Measurements from ENCODE around the gene EML2. TPM values are rescaled to one million over a fixed set of nuclear protein-coding genes. Genes with fewer than 3 reads are reported as not detected.
A peak's percentile ranks its signal among the peaks of the same experiment; 100 is the strongest.

The EML2 gene
- total RNA-seq, 2 experiments from 2014 or later, result 121 to 134 TPM

- DNase-seq, result peak; percentile 89
- peak; percentile 39 for ATAC-seq
- Mint-ChIP-seq H3K27me3 (peaks cover 18% of the 10 kb centered on the region), H3K4me3 (peak overlapping the region; percentile 18), H3K9me3 (ENCODE audit: low read depth) (no peaks in the 10 kb centered on the region), H3K27ac (no peak overlapping the region), H3K36me3 (ENCODE audit: low read depth) (no peaks in the 10 kb centered on the region), H3K4me1 (peaks cover 24% of the 10 kb centered on the region)
- ChIA-PET POLR2A (interaction anchor here (1.2 kb wide), 1 partner anchor 29 kb away, joined by 3 read pairs; no protein-coding TSS in a partner anchor), CTCF (interaction anchor here (0.7 to 2.3 kb wide), 5 partner anchors 9 to 29 kb away, joined by 3 to 12 read pairs (median 5); partner anchors contain the start of genes QPCTL and SNRPD2)
- intact Hi-C loops (cut with DNase I, micrococcal nuclease), result no loop called here
Observed at GRCh38 chr19:45670670-45671453, 31.7 kb upstream of the EML2 start.

GRCh38 chr19:45668342-45668871, 29.2 kb upstream of the EML2 start:
- H3K9me3 Mint-ChIP-seq (ENCODE audit: low read depth), result no peaks in the 10 kb centered on the region
- H3K27me3 Mint-ChIP-seq, result peaks cover 22% of the 10 kb centered on the region
- no peaks in the 10 kb centered on the region for H3K36me3 Mint-ChIP-seq (ENCODE audit: low read depth)
- intact Hi-C loops (cut with DNase I, micrococcal nuclease), result loop anchor here in 1 of 2 experiments (1.0 kb wide), 3 partner anchors 9 to 84 kb away; partner anchors contain the start of genes OPA3 and QPCTL
- peaks cover 24% of the 10 kb centered on the region for H3K4me1 Mint-ChIP-seq
- ChIA-PET CTCF (interaction anchor here (0.6 to 2.7 kb wide), 2 partner anchors 12 to 102 kb away, joined by 3 to 11 read pairs; no protein-coding TSS in a partner anchor), POLR2A (interaction anchor here (1.2 to 1.3 kb wide), 2 partner anchors 9 to 22 kb away, joined by 3 to 4 read pairs; no protein-coding TSS in a partner anchor)
- no peak for ATAC-seq
- DNase-seq, result peak; percentile 61
- peak overlapping the region; percentile 81 for H3K27ac Mint-ChIP-seq
- H3K4me3 Mint-ChIP-seq, result peak overlapping the region; percentile 77

GRCh38 chr19:45667620-45668341, 28.6 kb upstream of the EML2 start, which contains the start of gene GIPR:
GIPR (plus strand) TSS chr19:45668221; CDS start chr19:45669521, 1,300 bp downstream.
- no peaks in the 10 kb centered on the region for H3K9me3 Mint-ChIP-seq (ENCODE audit: low read depth)

DNA sequence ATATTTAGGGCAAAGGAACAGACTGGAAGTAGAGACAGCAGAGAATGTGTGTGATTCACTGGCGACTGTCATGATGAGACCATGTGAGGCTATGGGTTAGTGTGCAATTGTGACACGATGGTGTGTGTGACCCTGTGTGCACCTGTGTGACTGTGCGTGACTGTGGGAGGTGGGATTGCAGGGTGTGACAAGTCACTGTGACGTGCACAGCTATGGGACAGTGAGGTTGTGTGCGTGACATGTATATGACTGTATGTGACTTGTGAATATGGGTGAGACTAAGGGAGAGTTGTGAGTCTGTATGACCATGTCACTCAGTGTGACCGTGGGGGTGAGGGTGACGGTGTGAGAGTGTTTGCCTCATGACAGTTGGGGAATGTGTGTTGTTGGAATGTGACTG, 25.4 kb upstream of the EML2 start:
- H3K9me3 Mint-ChIP-seq (ENCODE audit: low read depth), result no peaks in the 10 kb centered on the region
- DNase-seq (no peak), ATAC-seq (no peak)
- ChIA-PET CTCF (no interaction called here), POLR2A (no interaction called here)
- H3K4me3 Mint-ChIP-seq, result no peak overlapping the region
- peaks cover 13% of the 10 kb centered on the region for H3K27me3 Mint-ChIP-seq
- intact Hi-C loops (cut with DNase I, micrococcal nuclease), result no loop called here
- peaks cover 21% of the 10 kb centered on the region for H3K4me1 Mint-ChIP-seq
- no peaks in the 10 kb centered on the region for H3K36me3 Mint-ChIP-seq (ENCODE audit: low read depth)
- H3K27ac Mint-ChIP-seq, result peak overlapping the region; percentile 6

More at GRCh38 chr19:45667620-45668341, 28.6 kb upstream of the EML2 start, which contains the start of gene GIPR:
- intact Hi-C loops (cut with DNase I, micrococcal nuclease), result loop anchor here in 1 of 2 experiments (1.0 kb wide), 6 partner anchors 10 to 83 kb away; partner anchors contain the start of genes OPA3 and QPCTL
- ATAC-seq (peak; percentile 95), DNase-seq (peak; percentile 88)
- peak within 1 kb of the TSS; percentile 81 for H3K27ac Mint-ChIP-seq
- H3K4me3 Mint-ChIP-seq, result peak within 1 kb of the TSS; percentile 77
- ChIA-PET CTCF (interaction anchor here (0.7 to 2.7 kb wide), 2 partner anchors 13 to 149 kb away, joined by 5 to 11 read pairs; no protein-coding TSS in a partner anchor), POLR2A (no interaction called here)
- peaks cover 24% of the 10 kb centered on the region for H3K4me1 Mint-ChIP-seq
- peaks cover 22% of the 10 kb centered on the region for H3K27me3 Mint-ChIP-seq
- H3K36me3 Mint-ChIP-seq (ENCODE audit: low read depth), result no peaks in the 10 kb centered on the region

- H3K27me3 Mint-ChIP-seq, result peaks cover 15% of the 10 kb centered on the region
- H3K36me3 Mint-ChIP-seq (ENCODE audit: low read depth), result no peaks in the 10 kb centered on the region
- no peak for ATAC-seq
- no peaks in the 10 kb centered on the region for H3K9me3 Mint-ChIP-seq (ENCODE audit: low read depth)
- ChIA-PET CTCF (interaction anchor here (1.1 kb wide), 1 partner anchor 179 kb away, joined by 3 read pairs; no protein-coding TSS in a partner anchor), POLR2A (no interaction called here)
- no peak overlapping the region for H3K27ac Mint-ChIP-seq
- no peak overlapping the region for H3K4me3 Mint-ChIP-seq
- no peak for DNase-seq
- peaks cover 15% of the 10 kb centered on the region for H3K4me1 Mint-ChIP-seq
- intact Hi-C loops (cut with DNase I, micrococcal nuclease), result no loop called here
Observed at GRCh38 chr19:45663800-45664199, 24.6 kb upstream of the EML2 start.

DNA sequence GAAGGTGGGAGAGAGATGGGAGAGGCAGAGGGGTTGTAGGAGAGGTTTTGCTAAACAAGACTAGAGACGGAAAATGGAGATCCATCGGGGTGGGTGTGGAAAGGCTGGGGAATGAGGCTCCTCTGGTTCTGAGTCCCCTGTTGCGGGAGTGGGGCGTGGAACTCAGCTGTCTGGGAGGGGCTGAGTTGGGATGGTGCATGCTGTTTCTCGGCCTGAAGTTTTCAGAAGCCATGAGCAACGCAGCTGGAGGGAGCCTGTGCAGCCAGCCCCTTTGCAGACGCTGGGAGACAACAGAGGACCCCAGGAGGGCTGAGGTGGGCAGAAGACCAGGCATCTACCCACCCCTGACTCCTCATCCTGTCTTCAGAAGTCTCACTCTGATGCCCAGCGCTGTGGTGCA, 21.4 kb upstream of the EML2 start:
- ChIA-PET CTCF (no interaction called here), POLR2A (no interaction called here)
- intact Hi-C loops (cut with DNase I, micrococcal nuclease), result no loop called here
- Mint-ChIP-seq H3K4me1 (no peaks in the 10 kb centered on the region), H3K36me3 (ENCODE audit: low read depth) (no peaks in the 10 kb centered on the region), H3K27ac (no peak overlapping the region), H3K4me3 (no peak overlapping the region), H3K27me3 (peaks cover 17% of the 10 kb centered on the region), H3K9me3 (ENCODE audit: low read depth) (no peaks in the 10 kb centered on the region)
- ATAC-seq, result no peak
- DNase-seq, result no peak

GRCh38 chr19:45659096-45659729, 20.0 kb upstream of the EML2 start:
- POLR2A ChIA-PET, result no interaction called here

GRCh38 chr19:45657520-45658167, 18.4 kb upstream of the EML2 start:
- DNase-seq (no peak), ATAC-seq (no peak)
- Mint-ChIP-seq H3K4me1 (no peaks in the 10 kb centered on the region), H3K4me3 (no peak overlapping the region), H3K27me3 (peaks cover 13% of the 10 kb centered on the region), H3K36me3 (ENCODE audit: low read depth) (no peaks in the 10 kb centered on the region), H3K9me3 (ENCODE audit: low read depth) (no peaks in the 10 kb centered on the region), H3K27ac (no peak overlapping the region)
- CTCF ChIA-PET, result no interaction called here
- intact Hi-C loops (cut with DNase I, micrococcal nuclease), result no loop called here
- POLR2A ChIA-PET, result interaction anchor here (0.6 kb wide), 1 partner anchor 35 kb away, joined by 3 read pairs; the partner anchor contains the start of gene QPCTL

More at GRCh38 chr19:45659096-45659729, 20.0 kb upstream of the EML2 start:
- Mint-ChIP-seq H3K4me3 (no peak overlapping the region), H3K36me3 (ENCODE audit: low read depth) (no peaks in the 10 kb centered on the region), H3K4me1 (no peaks in the 10 kb centered on the region), H3K27me3 (peaks cover 13% of the 10 kb centered on the region), H3K9me3 (ENCODE audit: low read depth) (no peaks in the 10 kb centered on the region), H3K27ac (no peak overlapping the region)
- intact Hi-C loops (cut with DNase I, micrococcal nuclease), result no loop called here
- no peak for DNase-seq
- CTCF ChIA-PET, result interaction anchor here (0.6 kb wide), 1 partner anchor 22 kb away, joined by 3 read pairs; no protein-coding TSS in a partner anchor
- ATAC-seq, result no peak

- H3K27me3 Mint-ChIP-seq, result peaks cover 7% of the 10 kb centered on the region
- H3K36me3 Mint-ChIP-seq (ENCODE audit: low read depth), result no peaks in the 10 kb centered on the region
- no peaks in the 10 kb centered on the region for H3K9me3 Mint-ChIP-seq (ENCODE audit: low read depth)
- H3K4me1 Mint-ChIP-seq, result no peaks in the 10 kb centered on the region
- ChIA-PET CTCF (interaction anchor here (0.6 kb wide), 1 partner anchor 38 kb away, joined by 3 read pairs; no protein-coding TSS in a partner anchor), POLR2A (no interaction called here)
- H3K27ac Mint-ChIP-seq, result no peak overlapping the region
- DNase-seq, result no peak
- no peak for ATAC-seq
- no peak overlapping the region for H3K4me3 Mint-ChIP-seq
- intact Hi-C loops (cut with DNase I, micrococcal nuclease), result no loop called here
Observed at GRCh38 chr19:45655073-45655472, 15.9 kb upstream of the EML2 start.

DNA sequence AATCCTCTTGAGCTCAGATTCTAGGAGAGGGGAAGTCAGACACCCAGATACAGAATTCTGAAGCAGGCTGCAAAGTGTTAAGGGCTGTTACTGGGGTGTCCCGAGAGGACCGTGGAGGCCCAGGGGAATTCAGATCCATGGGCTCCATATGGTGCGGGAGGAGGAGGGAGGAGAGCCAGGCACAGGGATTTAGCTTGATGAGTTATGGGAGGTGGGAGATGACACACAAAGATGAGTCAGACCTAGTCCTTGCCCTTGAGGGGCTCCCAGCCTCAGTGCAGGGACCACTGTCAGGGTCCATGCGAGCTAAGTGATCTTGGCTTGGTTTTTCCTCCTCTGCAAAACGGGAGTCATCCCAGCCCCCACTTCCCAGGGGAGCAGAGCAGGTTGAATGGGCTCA, 14.4 kb upstream of the EML2 start:
- ATAC-seq (no peak), DNase-seq (no peak)
- H3K27ac Mint-ChIP-seq, result no peak overlapping the region
- ChIA-PET POLR2A (no interaction called here), CTCF (no interaction called here)
- no peaks in the 10 kb centered on the region for H3K4me1 Mint-ChIP-seq
- peaks cover 1% of the 10 kb centered on the region for H3K27me3 Mint-ChIP-seq
- H3K9me3 Mint-ChIP-seq (ENCODE audit: low read depth), result no peaks in the 10 kb centered on the region
- H3K4me3 Mint-ChIP-seq, result no peak overlapping the region
- intact Hi-C loops (cut with DNase I, micrococcal nuclease), result no loop called here
- H3K36me3 Mint-ChIP-seq (ENCODE audit: low read depth), result no peaks in the 10 kb centered on the region

All from activated CD4-positive, alpha-beta T cell treated with anti-CD3 and anti-CD28 coated beads for 36 hours (primary cell).